ENCODE measurements around the gene TLL2.

The TLL2 gene

GRCh38 chr10:96505150-96506136, 8.3 kb downstream of the TLL2 start:
- no peak for DNase-seq

- peak; percentile 16 for DNase-seq
Measured at GRCh38 chr10:96502561-96503282, 11.0 kb downstream of the TLL2 start.

GRCh38 chr10:96501985-96502384, 11.7 kb downstream of the TLL2 start:
- no peak for DNase-seq

GRCh38 chr10:96500519-96500918, 13.2 kb downstream of the TLL2 start:
- no peak for DNase-seq

GRCh38 chr10:96500050-96500449, 13.7 kb downstream of the TLL2 start:
- no peak for DNase-seq

GRCh38 chr10:96497391-96497790, 16.3 kb downstream of the TLL2 start:
- DNase-seq: no peak

- no peak for DNase-seq
Measured at GRCh38 chr10:96496281-96496925, 17.3 kb downstream of the TLL2 start.

- DNase-seq: no peak
Measured at GRCh38 chr10:96495544-96495943, 18.2 kb downstream of the TLL2 start.

GRCh38 chr10:96494694-96495093, 19.0 kb downstream of the TLL2 start:
- DNase-seq: no peak

- no peak for DNase-seq
Measured at GRCh38 chr10:96493871-96494525, 19.7 kb downstream of the TLL2 start.

- no peak for DNase-seq
Measured at GRCh38 chr10:96493254-96493653, 20.5 kb downstream of the TLL2 start.

- no peak for DNase-seq
Measured at GRCh38 chr10:96491303-96491702, 22.4 kb downstream of the TLL2 start.

- no peak for DNase-seq
Measured at GRCh38 chr10:96488161-96488935, 25.4 kb downstream of the TLL2 start.

GRCh38 chr10:96482815-96483588, 30.7 kb downstream of the TLL2 start:
- no peak for DNase-seq

- DNase-seq: no peak
Measured at GRCh38 chr10:96478355-96478754, 35.4 kb downstream of the TLL2 start.

GRCh38 chr10:96473866-96474265, 39.9 kb downstream of the TLL2 start:
- DNase-seq: no peak

- no peak for DNase-seq
Measured at GRCh38 chr10:96470116-96470743, 43.5 kb downstream of the TLL2 start.

GRCh38 chr10:96468845-96469244, 44.9 kb downstream of the TLL2 start:
- DNase-seq: no peak

GRCh38 chr10:96465599-96465998, 48.1 kb downstream of the TLL2 start:
- DNase-seq: no peak

GRCh38 chr10:96463562-96463961, 50.2 kb downstream of the TLL2 start:
- DNase-seq: no peak

All from NCI-H1417 treated with DMSO at 0.1 percent for 48 hours (cell line).